Panc1 (cell line): ENCODE data around the gene GNL1.

ENCODE experiments used
- TCF7L2 ChIP-seq: IDR thresholded peaks from 2 replicates; pipeline ENCODE4 v1.6.1; 2011; ENCODE audit warnings: mild to moderate bottlenecking, low read depth, low read length, inconsistent platforms
- TF ChIP-seq, protein P1 (sequence below): fragments of 450-650 bp; IDR thresholded peaks from 2 replicates; pipeline ENCODE4 v1.5.1; 2017; ENCODE audit warnings: mild to moderate bottlenecking
- TF ChIP-seq, protein P2 (sequence below), 2 experiments: IDR thresholded peaks; 2 replicates each; pipeline ENCODE4 v1.6.1; 2011 to 2012; ENCODE audit warnings: low read depth in 2 of 2, control low read depth in 1 of 2, low read length in 1 of 2, mild to moderate bottlenecking in 1 of 2, moderate library complexity in 1 of 2; ENCODE audit not compliant: insufficient read depth in 1 of 2

DNA sequence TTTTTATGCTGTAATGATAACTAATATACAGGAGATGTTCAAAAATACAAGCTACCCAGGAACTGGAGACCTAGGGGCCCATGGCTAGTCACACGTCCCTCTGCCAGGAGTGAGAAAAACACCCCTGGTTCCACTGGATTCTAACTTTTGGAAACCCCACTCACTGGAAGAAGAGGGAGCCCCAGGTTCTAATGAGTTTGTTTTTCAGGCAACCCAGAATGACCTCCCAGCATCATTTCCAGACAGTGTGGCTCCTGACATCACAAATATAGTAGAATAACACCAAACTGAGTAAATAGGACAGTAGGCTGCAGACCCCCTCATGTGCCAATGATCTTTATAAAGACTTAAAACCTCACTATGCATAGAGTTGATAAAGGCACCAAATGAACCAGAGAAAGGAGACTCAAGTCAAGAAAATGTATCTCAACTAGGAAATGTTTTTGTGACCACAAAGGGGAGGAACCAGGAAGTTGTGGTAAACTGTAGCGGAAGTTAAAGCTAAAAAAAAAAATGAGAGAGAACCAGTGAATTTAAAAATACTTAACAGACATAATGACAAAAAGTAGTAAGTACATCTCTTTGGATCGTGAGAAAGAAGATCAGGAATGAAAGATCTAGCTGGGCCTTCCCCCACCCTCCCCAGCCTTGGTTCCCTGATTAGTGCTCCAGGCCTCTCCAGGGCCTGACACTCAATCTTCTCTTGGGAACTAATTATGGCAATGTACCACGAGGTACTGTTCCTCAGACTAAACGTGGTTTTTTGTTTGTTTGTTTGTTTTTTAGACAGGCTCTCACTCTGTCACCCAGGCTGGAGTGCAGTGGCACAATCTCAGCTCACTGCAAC lies 47.2 kb downstream of the GNL1 start:
- TF ChIP-seq, protein P1, sequence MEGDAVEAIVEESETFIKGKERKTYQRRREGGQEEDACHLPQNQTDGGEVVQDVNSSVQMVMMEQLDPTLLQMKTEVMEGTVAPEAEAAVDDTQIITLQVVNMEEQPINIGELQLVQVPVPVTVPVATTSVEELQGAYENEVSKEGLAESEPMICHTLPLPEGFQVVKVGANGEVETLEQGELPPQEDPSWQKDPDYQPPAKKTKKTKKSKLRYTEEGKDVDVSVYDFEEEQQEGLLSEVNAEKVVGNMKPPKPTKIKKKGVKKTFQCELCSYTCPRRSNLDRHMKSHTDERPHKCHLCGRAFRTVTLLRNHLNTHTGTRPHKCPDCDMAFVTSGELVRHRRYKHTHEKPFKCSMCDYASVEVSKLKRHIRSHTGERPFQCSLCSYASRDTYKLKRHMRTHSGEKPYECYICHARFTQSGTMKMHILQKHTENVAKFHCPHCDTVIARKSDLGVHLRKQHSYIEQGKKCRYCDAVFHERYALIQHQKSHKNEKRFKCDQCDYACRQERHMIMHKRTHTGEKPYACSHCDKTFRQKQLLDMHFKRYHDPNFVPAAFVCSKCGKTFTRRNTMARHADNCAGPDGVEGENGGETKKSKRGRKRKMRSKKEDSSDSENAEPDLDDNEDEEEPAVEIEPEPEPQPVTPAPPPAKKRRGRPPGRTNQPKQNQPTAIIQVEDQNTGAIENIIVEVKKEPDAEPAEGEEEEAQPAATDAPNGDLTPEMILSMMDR = no peak
- TF ChIP-seq TCF7L2 = no peak
- TF ChIP-seq, protein P2, sequence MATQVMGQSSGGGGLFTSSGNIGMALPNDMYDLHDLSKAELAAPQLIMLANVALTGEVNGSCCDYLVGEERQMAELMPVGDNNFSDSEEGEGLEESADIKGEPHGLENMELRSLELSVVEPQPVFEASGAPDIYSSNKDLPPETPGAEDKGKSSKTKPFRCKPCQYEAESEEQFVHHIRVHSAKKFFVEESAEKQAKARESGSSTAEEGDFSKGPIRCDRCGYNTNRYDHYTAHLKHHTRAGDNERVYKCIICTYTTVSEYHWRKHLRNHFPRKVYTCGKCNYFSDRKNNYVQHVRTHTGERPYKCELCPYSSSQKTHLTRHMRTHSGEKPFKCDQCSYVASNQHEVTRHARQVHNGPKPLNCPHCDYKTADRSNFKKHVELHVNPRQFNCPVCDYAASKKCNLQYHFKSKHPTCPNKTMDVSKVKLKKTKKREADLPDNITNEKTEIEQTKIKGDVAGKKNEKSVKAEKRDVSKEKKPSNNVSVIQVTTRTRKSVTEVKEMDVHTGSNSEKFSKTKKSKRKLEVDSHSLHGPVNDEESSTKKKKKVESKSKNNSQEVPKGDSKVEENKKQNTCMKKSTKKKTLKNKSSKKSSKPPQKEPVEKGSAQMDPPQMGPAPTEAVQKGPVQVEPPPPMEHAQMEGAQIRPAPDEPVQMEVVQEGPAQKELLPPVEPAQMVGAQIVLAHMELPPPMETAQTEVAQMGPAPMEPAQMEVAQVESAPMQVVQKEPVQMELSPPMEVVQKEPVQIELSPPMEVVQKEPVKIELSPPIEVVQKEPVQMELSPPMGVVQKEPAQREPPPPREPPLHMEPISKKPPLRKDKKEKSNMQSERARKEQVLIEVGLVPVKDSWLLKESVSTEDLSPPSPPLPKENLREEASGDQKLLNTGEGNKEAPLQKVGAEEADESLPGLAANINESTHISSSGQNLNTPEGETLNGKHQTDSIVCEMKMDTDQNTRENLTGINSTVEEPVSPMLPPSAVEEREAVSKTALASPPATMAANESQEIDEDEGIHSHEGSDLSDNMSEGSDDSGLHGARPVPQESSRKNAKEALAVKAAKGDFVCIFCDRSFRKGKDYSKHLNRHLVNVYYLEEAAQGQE (IDR thresholded peaks at IDR 0.05; ENCODE audit: insufficient read depth in 1 of 2, low read depth in 2 of 2, low read length in 1 of 2) = no peak
